Nephron progenitor cell (in vitro differentiated cells): Measurements from ENCODE around the gene HEXD.
"Not testable (repeated sequence)": the region's sequence is repeated elsewhere in the genome, so short reads cannot be mapped to it uniquely, and the experiment has no call there.

ENCODE experiments used
- DNase-seq: peaks from one replicate; pipeline ENCODE4 v3.0.0; 2021
- H3K27ac Mint-ChIP-seq: 2 replicates; pipeline ENCODE4 v1.8.0; 2021; ENCODE audit warnings: mild to moderate bottlenecking, moderate library complexity, mixed read lengths
- H3K27me3 Mint-ChIP-seq: 2 replicates; pipeline ENCODE4 v1.8.0; 2021; ENCODE audit warnings: mild to moderate bottlenecking, low read depth, mixed read lengths; ENCODE audit not compliant: poor library complexity
- H3K36me3 Mint-ChIP-seq: 2 replicates; pipeline ENCODE4 v1.8.0; 2021; ENCODE audit warnings: low read depth, mixed read lengths
- H3K4me1 Mint-ChIP-seq: 2 replicates; pipeline ENCODE4 v1.8.0; 2021; ENCODE audit warnings: mixed read lengths
- H3K4me3 Mint-ChIP-seq: 2 replicates; pipeline ENCODE4 v1.8.0; 2021; ENCODE audit warnings: mild to moderate bottlenecking, moderate library complexity, mixed read lengths
- H3K9me3 Mint-ChIP-seq: 2 replicates; pipeline ENCODE4 v1.8.0; 2021; ENCODE audit warnings: mild to moderate bottlenecking, moderate library complexity, mixed read lengths
- TF ChIP-seq, protein P1 (sequence below): fragments of 200-600 bp; sonication (generic); IDR thresholded peaks from 2 replicates; pipeline ENCODE4 v1.5.0; 2021; ENCODE audit warnings: antibody characterized with exemption

The HEXD gene

DNA sequence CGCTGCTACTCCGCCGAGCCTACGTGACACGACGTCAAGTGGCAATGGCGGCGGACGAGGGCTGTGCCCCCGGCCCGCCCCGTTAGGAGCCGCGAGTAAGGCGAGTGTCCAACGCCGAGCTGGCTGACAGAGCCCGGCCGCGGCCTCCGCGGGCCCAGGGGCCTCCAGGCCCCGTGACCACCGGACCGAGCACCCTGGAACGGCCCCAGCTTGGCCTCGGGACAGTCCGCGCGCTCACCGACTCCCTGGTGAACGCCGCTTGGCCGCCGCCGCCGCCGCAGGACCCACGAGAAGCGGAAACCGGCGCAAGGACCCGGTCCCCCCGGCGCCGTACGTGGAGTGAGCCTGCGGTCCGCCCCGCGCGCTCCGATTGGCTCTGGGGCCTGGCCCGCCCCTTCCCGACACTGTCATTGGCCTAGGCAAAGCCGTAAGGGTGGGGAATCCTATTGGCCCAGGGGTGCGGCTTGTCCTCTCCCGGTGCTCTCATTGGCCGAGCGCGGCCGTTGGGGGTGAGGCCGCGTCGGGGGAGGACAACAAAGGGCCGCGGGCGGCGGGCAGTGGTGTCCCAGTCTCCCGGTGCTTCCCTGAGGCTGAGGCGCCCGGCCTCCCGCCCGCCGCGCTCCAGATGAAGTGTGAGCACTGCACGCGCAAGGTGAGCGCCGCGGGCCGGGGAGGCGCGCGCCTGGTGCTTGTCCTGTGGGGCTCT, 40.2 kb downstream of the HEXD start, which contains the start of gene NARF:
Gene NARF, plus strand, starts transcription at position 563 of the 706 bp plus-strand sequence. Its CDS starts 63 bp downstream, at position 626.
- Mint-ChIP-seq H3K9me3 (peaks cover 21% of the 10 kb centered on the region), H3K4me1 (peaks cover 45% of the 10 kb centered on the region), H3K27ac (peak within 1 kb of the TSS; percentile 91), H3K4me3 (peak within 1 kb of the TSS; percentile 97), H3K27me3 (no peaks in the 10 kb centered on the region), H3K36me3 (peaks cover 37% of the 10 kb centered on the region)
- peak; percentile 96 for DNase-seq
- TF ChIP-seq, protein P1, sequence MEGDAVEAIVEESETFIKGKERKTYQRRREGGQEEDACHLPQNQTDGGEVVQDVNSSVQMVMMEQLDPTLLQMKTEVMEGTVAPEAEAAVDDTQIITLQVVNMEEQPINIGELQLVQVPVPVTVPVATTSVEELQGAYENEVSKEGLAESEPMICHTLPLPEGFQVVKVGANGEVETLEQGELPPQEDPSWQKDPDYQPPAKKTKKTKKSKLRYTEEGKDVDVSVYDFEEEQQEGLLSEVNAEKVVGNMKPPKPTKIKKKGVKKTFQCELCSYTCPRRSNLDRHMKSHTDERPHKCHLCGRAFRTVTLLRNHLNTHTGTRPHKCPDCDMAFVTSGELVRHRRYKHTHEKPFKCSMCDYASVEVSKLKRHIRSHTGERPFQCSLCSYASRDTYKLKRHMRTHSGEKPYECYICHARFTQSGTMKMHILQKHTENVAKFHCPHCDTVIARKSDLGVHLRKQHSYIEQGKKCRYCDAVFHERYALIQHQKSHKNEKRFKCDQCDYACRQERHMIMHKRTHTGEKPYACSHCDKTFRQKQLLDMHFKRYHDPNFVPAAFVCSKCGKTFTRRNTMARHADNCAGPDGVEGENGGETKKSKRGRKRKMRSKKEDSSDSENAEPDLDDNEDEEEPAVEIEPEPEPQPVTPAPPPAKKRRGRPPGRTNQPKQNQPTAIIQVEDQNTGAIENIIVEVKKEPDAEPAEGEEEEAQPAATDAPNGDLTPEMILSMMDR, result no peak

DNA sequence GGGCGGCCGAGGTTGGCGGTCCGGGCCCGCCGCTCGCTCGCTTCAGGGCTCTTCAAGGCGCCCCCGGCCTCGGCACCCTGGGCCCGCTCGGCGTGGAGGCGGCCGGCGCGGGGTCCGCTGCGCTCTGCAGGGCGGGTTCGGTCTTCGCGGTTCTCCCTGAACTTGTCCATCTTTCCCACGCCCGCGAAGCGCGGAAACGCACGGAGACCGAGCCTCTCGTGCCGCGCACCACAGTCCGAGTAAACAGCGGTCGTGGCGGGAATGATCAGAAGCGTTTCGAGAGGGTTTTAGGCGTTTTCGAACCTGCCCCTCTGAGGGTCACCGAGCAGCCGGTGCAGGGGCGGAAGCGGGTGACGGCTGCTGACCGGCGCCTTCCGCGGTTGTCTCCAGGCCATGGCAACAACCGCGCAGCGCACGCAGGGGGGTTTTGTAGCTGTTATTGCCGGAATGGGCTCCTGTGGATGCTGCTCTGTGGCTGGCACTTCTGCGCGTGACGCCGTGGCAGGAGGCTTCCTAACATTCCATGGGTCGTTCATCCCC, 40.8 kb downstream of the HEXD start:
- TF ChIP-seq, protein P1, result no peak
- H3K27ac Mint-ChIP-seq, result peak overlapping the region; percentile 91
- H3K9me3 Mint-ChIP-seq, result peaks cover 15% of the 10 kb centered on the region
- peak; percentile 42 for DNase-seq
- peak overlapping the region; percentile 97 for H3K4me3 Mint-ChIP-seq
- peaks cover 43% of the 10 kb centered on the region for H3K36me3 Mint-ChIP-seq
- H3K4me1 Mint-ChIP-seq, result peaks cover 48% of the 10 kb centered on the region
- H3K27me3 Mint-ChIP-seq, result no peaks in the 10 kb centered on the region

DNA sequence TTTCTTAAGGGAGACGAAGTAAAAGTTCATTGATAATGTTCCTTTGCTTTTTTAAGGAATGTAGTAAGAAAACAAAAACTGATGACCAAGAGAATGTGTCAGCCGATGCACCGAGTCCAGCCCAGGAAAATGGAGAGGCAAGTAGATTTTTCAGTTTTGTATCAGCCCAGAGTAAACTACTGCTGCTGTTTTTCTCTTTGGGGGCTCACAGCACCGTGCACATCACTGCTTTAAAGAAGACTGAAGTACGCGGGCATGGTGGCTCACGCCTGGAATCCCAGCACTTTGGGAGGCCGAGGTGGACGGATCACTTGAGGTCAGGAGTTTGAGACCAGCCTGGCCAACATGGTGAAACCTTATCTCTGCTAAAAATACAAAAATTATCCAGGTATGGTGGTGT, 41.8 kb downstream of the HEXD start:
- not testable (repeated sequence) for H3K27ac Mint-ChIP-seq, DNase-seq, H3K27me3 Mint-ChIP-seq
- H3K4me3 Mint-ChIP-seq, result peak overlapping the region; percentile 97
- peaks cover 10% of the 10 kb centered on the region for H3K9me3 Mint-ChIP-seq
- H3K36me3 Mint-ChIP-seq, result peaks cover 53% of the 10 kb centered on the region
- peaks cover 48% of the 10 kb centered on the region for H3K4me1 Mint-ChIP-seq

DNA sequence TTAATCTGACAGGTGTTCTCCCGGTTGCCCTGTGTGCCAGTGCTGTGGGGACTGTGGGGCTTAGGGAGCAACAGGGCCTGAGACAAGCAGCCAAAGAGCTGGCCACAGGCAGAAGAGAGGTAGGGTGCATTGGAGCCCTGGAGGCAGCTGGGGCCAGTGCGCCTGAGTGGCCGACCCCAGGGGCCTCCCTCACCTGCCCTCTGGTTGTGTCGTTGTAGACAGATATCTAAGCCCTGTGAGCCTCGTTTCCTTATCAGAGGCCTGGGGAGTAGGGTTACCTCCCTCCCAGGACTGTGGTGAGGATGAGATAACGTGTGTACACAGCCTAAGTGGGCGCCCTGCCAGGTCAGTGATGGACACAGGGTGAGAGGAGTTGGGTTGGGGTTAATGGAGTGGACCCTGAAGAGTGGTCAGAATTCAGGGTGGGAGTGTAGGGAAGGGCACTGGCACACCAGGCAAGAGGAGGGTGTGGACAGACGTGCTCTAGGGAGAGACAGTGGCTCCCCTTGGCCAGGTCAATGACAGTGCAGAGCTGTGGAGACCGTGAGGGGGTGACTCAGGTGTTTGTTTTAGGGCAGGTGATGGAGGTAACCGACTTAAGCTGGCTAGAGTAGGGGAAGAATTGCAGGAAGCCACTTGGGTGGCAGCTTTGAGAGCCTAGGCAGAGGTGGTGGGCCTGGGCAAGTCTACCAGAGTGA, 43.8 kb downstream of the HEXD start:
- H3K27ac Mint-ChIP-seq, result peak overlapping the region; percentile 20
- peak overlapping the region; percentile 20 for H3K4me3 Mint-ChIP-seq
- DNase-seq, result no peak
- H3K27me3 Mint-ChIP-seq, result no peaks in the 10 kb centered on the region
- TF ChIP-seq, protein P1, result no peak
- H3K4me1 Mint-ChIP-seq, result peaks cover 47% of the 10 kb centered on the region
- peaks cover 4% of the 10 kb centered on the region for H3K9me3 Mint-ChIP-seq
- peaks cover 68% of the 10 kb centered on the region for H3K36me3 Mint-ChIP-seq

DNA sequence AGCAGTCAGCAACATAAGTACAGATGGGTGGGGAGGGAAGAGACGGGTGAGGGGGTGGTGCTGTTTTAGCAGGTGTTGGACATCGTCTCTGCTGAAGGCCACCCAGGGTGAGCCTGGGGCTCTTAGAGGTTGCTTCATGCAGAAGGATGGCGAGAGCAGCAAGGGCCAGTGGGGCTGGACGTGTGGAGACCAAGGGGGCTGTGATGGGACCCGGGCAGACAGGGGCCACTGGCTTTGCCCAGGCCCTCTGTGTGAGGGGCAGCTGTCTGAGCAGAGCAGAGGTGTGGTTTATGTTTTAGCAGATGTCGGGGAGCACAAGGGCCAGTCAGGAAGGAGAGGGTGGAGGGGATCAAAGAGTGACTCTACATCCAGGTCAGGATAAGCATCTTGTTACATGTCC, 45.2 kb downstream of the HEXD start:
- Mint-ChIP-seq H3K27me3 (no peaks in the 10 kb centered on the region), H3K27ac (peak overlapping the region; percentile 77), H3K9me3 (no peaks in the 10 kb centered on the region), H3K4me1 (peaks cover 36% of the 10 kb centered on the region), H3K4me3 (peak overlapping the region; percentile 6), H3K36me3 (peaks cover 72% of the 10 kb centered on the region)
- TF ChIP-seq, protein P1, result no peak
- no peak for DNase-seq

DNA sequence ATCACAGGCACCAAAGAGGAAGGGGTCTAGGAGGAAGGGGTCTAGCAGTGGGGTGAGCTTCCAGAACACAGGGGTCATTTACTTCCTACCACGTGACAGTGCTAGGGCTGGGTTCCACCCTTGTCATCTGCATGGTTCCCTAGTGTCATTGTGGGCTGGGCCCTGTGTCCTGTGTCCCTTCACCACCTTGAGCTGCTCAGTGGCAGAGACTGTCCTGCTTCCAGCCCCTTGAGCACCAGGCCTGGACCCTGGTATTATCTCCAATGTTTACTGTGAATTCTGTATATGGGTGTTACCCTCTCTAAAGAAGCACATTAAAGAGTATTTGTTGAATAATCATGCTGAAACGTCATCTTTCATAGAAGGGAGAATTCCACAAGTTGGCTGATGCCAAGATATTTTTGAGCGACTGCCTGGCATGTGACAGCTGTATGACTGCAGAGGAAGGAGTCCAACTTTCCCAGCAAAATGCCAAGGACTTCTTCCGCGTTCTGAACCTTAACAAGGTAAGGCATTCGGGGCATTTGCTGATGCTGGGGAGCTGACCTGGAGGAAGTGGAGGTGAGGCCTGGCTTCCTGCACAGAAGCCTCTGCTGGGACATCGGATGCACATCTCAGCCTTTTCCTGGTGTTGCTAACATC, 45.9 kb downstream of the HEXD start:
- Mint-ChIP-seq H3K36me3 (peaks cover 78% of the 10 kb centered on the region), H3K27ac (peak overlapping the region; percentile 77), H3K4me3 (no peak overlapping the region), H3K4me1 (peaks cover 33% of the 10 kb centered on the region), H3K27me3 (no peaks in the 10 kb centered on the region), H3K9me3 (no peaks in the 10 kb centered on the region)
- no peak for DNase-seq
- TF ChIP-seq, protein P1, result no peak
